Activated naive CD4-positive, alpha-beta T cell treated with anti-CD3 and anti-CD28 coated beads, Interleukin-2, amount 50 U/mL, for 72 hours (primary cell): ENCODE measurements around the gene SFI1. TPM values are rescaled to one million over a fixed set of nuclear protein-coding genes. Genes with fewer than 3 reads are reported as not detected.
"Not testable (repeated sequence)": the region's sequence is repeated elsewhere in the genome, so short reads cannot be mapped to it uniquely, and the experiment has no call there.

Experiments
- ATAC-seq, 2 donors: fragments of 150-1000 bp; cut with Tn5 transposase; 2 replicates each; pipeline ENCODE4 v1.10.0; 2021; ENCODE audit warnings: mild to moderate bottlenecking in 2 of 2, moderate library complexity in 2 of 2
- DNase-seq, 2 donors: peaks; one replicate each; pipeline ENCODE4 v3.0.0; 2021 to 2022; ENCODE audit warnings: low spot score in 2 of 2
- H3K27ac Mint-ChIP-seq, 2 donors: one replicate each; pipeline ENCODE4 v1.8.0; 2022; ENCODE audit warnings: mild to moderate bottlenecking in 2 of 2, mixed read lengths in 2 of 2
- H3K36me3 Mint-ChIP-seq, 2 donors: one replicate each; pipeline ENCODE4 v1.8.0; 2022; ENCODE audit warnings: mixed read lengths in 2 of 2
- H3K9me3 Mint-ChIP-seq, 2 donors: one replicate each; pipeline ENCODE4 v1.8.0; 2022; ENCODE audit warnings: mixed read lengths in 2 of 2
- total RNA-seq, 2 donors: library from RNA; stranded (reverse); gene quantifications; one replicate each; pipeline ENCODE4 v1.2.3, GENCODE V29; 2022

Gene SFI1
- total RNA-seq, 2 donors from 2014 or later, result 259 to 290 TPM

DNA sequence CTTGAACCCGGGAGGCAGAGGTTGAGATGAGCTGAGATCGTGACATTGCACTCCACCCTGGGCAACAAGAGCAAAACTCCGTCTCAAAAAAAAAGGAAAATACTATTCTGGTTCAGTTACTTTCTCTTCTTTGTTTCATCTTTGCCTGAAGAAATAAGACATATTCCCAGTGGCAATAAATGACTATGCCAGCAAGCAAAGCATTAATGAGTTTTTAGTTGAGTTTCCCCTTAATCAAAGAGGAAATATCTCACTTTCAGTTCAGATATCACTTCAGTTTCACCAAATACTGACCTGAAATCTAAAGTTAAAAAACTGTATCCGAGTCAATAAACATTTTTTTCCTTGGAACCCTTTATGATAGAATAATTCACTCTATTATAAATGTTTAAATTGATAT is 155.3 kb downstream of the SFI1 start:
- Mint-ChIP-seq H3K27ac (no peak overlapping the region), H3K36me3 (peaks cover 0 to 22% of the 10 kb centered on the region in 2 donors), H3K9me3 (no peaks in the 10 kb centered on the region)
- ATAC-seq (peak in 1 of 2 donors; percentile 20), DNase-seq (no peak)

GRCh38 chr22:31652088-31652487 is 155.8 kb downstream of the SFI1 start:
- no peak overlapping the region for H3K27ac Mint-ChIP-seq
- ATAC-seq (no peak), DNase-seq (no peak)
- peaks cover 0 to 22% of the 10 kb centered on the region in 2 donors for H3K36me3 Mint-ChIP-seq
- no peaks in the 10 kb centered on the region for H3K9me3 Mint-ChIP-seq

GRCh38 chr22:31652911-31653684 is 156.8 kb downstream of the SFI1 start:
- Mint-ChIP-seq H3K9me3 (no peaks in the 10 kb centered on the region), H3K27ac (peak overlapping the region in 1 of 2 donors; percentile 3), H3K36me3 (peaks cover 0 to 13% of the 10 kb centered on the region in 2 donors)
- DNase-seq, result no peak
- no peak for ATAC-seq

GRCh38 chr22:31653944-31654343 is 157.6 kb downstream of the SFI1 start:
- peak overlapping the region; percentile 3 to 20 for H3K27ac Mint-ChIP-seq
- no peak for DNase-seq
- ATAC-seq, result no peak
- peaks cover 0 to 10% of the 10 kb centered on the region in 2 donors for H3K36me3 Mint-ChIP-seq
- H3K9me3 Mint-ChIP-seq, result no peaks in the 10 kb centered on the region

GRCh38 chr22:31654408-31654807 is 158.1 kb downstream of the SFI1 start:
- DNase-seq, result no peak
- no peak overlapping the region for H3K27ac Mint-ChIP-seq
- ATAC-seq, result no peak
- peaks cover 0 to 5% of the 10 kb centered on the region in 2 donors for H3K36me3 Mint-ChIP-seq
- no peaks in the 10 kb centered on the region for H3K9me3 Mint-ChIP-seq

GRCh38 chr22:31659246-31659645 is 162.9 kb downstream of the SFI1 start:
- Mint-ChIP-seq H3K9me3 (no peaks in the 10 kb centered on the region), H3K36me3 (peaks cover 6 to 14% of the 10 kb centered on the region in 2 donors), H3K27ac (peak overlapping the region in 1 of 2 donors; percentile 38)
- ATAC-seq, result no peak
- DNase-seq, result no peak

GRCh38 chr22:31660860-31661341 is 164.6 kb downstream of the SFI1 start:
- H3K36me3 Mint-ChIP-seq, result peaks cover 6 to 14% of the 10 kb centered on the region in 2 donors
- not testable (repeated sequence) for H3K9me3 Mint-ChIP-seq
- peak overlapping the region; percentile 98 to 99 for H3K27ac Mint-ChIP-seq
- peak; percentile 68 to 69 for ATAC-seq
- peak; percentile 53 to 64 for DNase-seq

- peak within 1 kb of the TSS; percentile 98 to 99 for H3K27ac Mint-ChIP-seq
- H3K36me3 Mint-ChIP-seq, result peaks cover 6 to 14% of the 10 kb centered on the region in 2 donors
- DNase-seq, result peak; percentile 94
- H3K9me3 Mint-ChIP-seq, result no peaks in the 10 kb centered on the region
- ATAC-seq, result peak; percentile 84 to 89
These were observed 165.7 kb downstream of the SFI1 start, which contains the start of gene PISD for GRCh38 chr22:31661851-31662667. TSS of gene PISD (minus strand) at chr22:31662215. CDS start at chr22:31662208, 7 bp downstream.

DNA sequence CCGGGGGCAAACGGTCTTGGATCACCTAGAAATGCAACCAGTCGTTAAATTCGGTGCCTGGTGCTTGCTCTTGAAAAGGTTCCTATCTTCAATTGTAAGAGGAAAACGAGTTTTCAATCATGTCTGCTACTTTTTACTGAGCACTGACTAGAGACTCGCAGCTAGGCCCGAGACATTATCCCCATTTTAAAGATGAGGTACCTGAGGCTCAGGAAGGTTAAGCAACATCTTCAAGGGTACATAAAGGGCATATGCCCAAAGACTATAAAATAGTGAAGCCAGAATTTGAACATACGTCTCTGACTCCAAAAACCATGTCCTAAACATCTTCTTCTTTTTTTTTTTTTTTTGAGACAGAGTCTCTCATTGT is 166.3 kb downstream of the SFI1 start:
- Mint-ChIP-seq H3K36me3 (peaks cover 6 to 14% of the 10 kb centered on the region in 2 donors), H3K9me3 (no peaks in the 10 kb centered on the region), H3K27ac (peak overlapping the region; percentile 98 to 99)
- no peak for ATAC-seq
- DNase-seq, result no peak

Other genes with a start within 250 kb of the SFI1 start
- 10 to 100 TPM; 20.0 to 20.8 TPM for gene PIK3IP1, start 204.0 kb upstream of the SFI1 start, total RNA-seq
- gene PATZ1, start 150.2 kb upstream of the SFI1 start, total RNA-seq, result 10 to 100 TPM; 23.5 to 32.3 TPM
- 100 to 1,000 TPM; 100 to 103 TPM for gene DRG1, start 96.9 kb upstream of the SFI1 start, total RNA-seq
- 10 to 100 TPM; 36.5 to 49.5 TPM for gene EIF4ENIF1, start 6.7 kb upstream of the SFI1 start, total RNA-seq
- gene PISD, start 165.7 kb downstream of the SFI1 start, total RNA-seq, result 10 to 100 TPM; 36.8 to 41.9 TPM